Skeletal muscle satellite cell (primary cell): ENCODE measurements around the gene SEBOX.
"Not testable (repeated sequence)": the region's sequence is repeated elsewhere in the genome, so short reads cannot be mapped to it uniquely, and the experiment has no call there.

Experiments
- H3K27me3 ChIP-seq: 2 replicates; pipeline ENCODE4 v1.7.0; 2013; ENCODE audit warnings: low read length; ENCODE audit not compliant: control insufficient read depth, insufficient read depth
- H3K36me3 ChIP-seq: 2 replicates; pipeline ENCODE4 v1.7.0; 2013; ENCODE audit warnings: mild to moderate bottlenecking, control low read depth, low read length; ENCODE audit not compliant: insufficient read depth
- H3K4me1 ChIP-seq: 2 replicates; pipeline ENCODE4 v1.7.0; 2013; ENCODE audit warnings: low read length; ENCODE audit not compliant: control insufficient read depth, insufficient read depth
- H3K4me2 ChIP-seq: 2 replicates; pipeline ENCODE4 v1.7.0; 2013; ENCODE audit warnings: mild to moderate bottlenecking, low read length
- H3K4me3 ChIP-seq: 2 replicates; pipeline ENCODE4 v1.7.0; 2013; ENCODE audit warnings: low read length
- H3K9ac ChIP-seq: 2 replicates; pipeline ENCODE4 v1.7.0; 2013; ENCODE audit warnings: mild to moderate bottlenecking, low read depth, low read length, moderate library complexity
- H3K9me3 ChIP-seq: replicated peaks from 2 replicates; pipeline ENCODE4 v1.7.0; 2013; ENCODE audit warnings: mild to moderate bottlenecking, control low read depth, low read length

SEBOX gene

DNA sequence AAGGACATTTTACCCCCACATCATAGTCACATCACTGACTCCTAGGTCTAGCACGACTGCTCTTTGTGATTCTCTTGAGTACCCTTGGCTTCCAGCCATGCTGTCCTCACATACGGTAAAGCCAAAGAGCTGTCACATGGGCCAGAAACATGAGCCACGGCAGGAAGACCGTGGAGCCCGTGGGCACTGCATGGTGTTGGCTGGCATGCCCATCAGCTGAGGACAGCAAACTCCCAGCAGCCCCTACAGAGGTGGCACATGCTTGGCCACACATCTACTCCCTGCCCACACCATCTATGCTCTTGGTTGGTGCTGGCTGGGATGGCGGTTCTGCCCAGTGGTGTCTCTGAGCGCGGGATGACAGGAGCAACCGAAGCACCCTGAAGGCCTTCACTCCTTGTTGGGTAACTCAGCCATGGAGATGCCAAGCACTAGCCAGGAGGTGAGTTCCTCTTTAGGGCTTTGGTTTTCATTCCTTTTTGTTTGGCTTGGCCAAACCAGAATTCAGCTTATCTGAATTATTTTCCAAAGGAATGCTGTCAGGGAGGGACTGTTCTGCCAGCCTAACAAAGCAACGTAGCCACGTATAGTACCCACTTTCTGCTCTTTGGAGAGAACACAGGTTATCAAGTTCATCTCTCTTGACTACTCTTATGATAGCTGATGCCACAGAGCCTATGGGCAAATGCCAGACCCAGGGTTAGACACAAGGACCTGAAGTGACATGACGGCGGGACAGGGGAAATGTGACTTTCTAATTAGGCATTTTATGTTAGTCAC lies 19.4 kb downstream of the SEBOX start:
- H3K9ac ChIP-seq = no peak overlapping the region

GRCh38 chr17:28344435-28344901 lies 20.5 kb downstream of the SEBOX start:
- Histone ChIP-seq H3K36me3 (peaks cover 89% of the 10 kb centered on the region), H3K27me3 (no peaks in the 10 kb centered on the region), H3K4me2 (no peak overlapping the region), H3K9ac (no peak overlapping the region), H3K4me1 (peaks cover 30% of the 10 kb centered on the region), H3K9me3 (no peaks in the 10 kb centered on the region), H3K4me3 (no peak overlapping the region)

More for the DNA sequence above, 19.4 kb downstream of the SEBOX start:
- Histone ChIP-seq H3K36me3 (peaks cover 90% of the 10 kb centered on the region), H3K4me1 (peaks cover 30% of the 10 kb centered on the region), H3K9me3 (no peaks in the 10 kb centered on the region), H3K4me3 (no peak overlapping the region), H3K27me3 (no peaks in the 10 kb centered on the region), H3K4me2 (no peak overlapping the region)

DNA sequence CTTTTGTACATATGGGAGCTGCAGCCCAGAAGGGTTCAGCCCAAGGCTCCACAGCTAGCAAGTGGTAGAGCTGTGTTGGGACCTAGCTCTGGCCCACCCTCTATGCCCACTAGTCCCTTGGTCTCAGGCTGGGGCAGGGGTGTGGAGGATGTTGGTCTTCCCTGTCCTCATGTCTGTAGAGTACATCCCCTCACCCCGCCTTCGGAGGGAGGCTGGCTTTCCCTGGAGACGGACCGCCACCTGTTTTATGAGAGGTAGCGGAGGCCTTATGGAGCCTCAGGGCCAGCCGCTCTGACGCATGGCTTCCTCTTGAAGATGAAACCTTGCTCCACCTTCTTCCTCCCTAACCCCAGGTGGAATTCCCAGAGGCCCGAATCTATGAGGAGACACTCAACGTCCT lies 21.0 kb downstream of the SEBOX start:
- H3K9me3 ChIP-seq = no peaks in the 10 kb centered on the region
- no peak overlapping the region for H3K4me3 ChIP-seq
- peaks cover 86% of the 10 kb centered on the region for H3K36me3 ChIP-seq
- no peaks in the 10 kb centered on the region for H3K27me3 ChIP-seq
- H3K9ac ChIP-seq = no peak overlapping the region
- H3K4me2 ChIP-seq = no peak overlapping the region
- peaks cover 30% of the 10 kb centered on the region for H3K4me1 ChIP-seq

GRCh38 chr17:28343491-28343932 lies 21.5 kb downstream of the SEBOX start:
- Histone ChIP-seq H3K4me1 (peaks cover 33% of the 10 kb centered on the region), H3K9me3 (no peaks in the 10 kb centered on the region), H3K36me3 (peaks cover 81% of the 10 kb centered on the region), H3K4me3 (no peak overlapping the region), H3K4me2 (no peak overlapping the region), H3K9ac (no peak overlapping the region), H3K27me3 (no peaks in the 10 kb centered on the region)

DNA sequence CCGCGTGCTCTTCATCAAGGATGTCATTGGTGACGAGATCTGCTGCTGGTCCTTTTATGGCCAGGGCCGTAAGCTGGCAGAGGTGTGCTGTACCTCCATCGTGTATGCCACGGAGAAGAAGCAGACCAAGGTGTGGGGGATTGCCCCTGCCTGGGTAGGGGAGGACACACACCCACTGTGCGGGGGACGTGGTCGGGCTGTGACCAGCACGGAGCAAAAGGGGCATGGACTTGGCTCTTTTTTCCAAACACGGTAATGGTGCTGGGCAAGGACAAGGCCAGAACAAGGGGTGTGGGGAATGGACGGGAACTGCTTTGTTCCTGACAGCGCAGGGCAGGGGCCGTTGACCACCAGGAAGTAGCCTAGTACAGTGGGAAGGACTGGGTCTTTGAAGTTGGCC lies 22.7 kb downstream of the SEBOX start:
- no peak overlapping the region for H3K4me2 ChIP-seq
- peaks cover 34% of the 10 kb centered on the region for H3K4me1 ChIP-seq
- peaks cover 70% of the 10 kb centered on the region for H3K36me3 ChIP-seq
- no peaks in the 10 kb centered on the region for H3K27me3 ChIP-seq
- H3K9me3 ChIP-seq = no peaks in the 10 kb centered on the region
- H3K9ac ChIP-seq = no peak overlapping the region
- no peak overlapping the region for H3K4me3 ChIP-seq

DNA sequence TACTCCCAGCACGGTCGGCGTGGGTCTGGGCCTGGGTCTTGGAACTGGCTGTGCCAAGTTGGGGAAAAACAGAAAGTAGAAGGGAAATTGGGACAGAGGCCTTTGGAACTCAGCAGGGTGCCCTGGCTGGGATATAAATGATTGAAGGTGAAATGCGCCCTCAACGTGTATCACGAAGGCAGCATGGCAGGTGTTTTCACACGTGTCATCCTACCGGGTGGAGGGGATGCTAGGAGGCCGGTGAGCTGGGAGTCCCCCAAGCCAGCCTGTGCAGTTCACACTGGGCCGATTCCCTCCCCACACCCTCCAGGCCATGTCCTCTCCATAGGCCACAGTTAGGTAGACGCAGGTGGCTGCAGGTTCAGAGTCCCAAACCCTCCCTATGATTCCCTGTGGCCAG lies 23.5 kb downstream of the SEBOX start:
- Histone ChIP-seq H3K36me3 (peaks cover 66% of the 10 kb centered on the region), H3K4me3 (no peak overlapping the region), H3K4me1 (peaks cover 34% of the 10 kb centered on the region), H3K4me2 (no peak overlapping the region), H3K27me3 (no peaks in the 10 kb centered on the region), H3K9me3 (no peaks in the 10 kb centered on the region), H3K9ac (no peak overlapping the region)

DNA sequence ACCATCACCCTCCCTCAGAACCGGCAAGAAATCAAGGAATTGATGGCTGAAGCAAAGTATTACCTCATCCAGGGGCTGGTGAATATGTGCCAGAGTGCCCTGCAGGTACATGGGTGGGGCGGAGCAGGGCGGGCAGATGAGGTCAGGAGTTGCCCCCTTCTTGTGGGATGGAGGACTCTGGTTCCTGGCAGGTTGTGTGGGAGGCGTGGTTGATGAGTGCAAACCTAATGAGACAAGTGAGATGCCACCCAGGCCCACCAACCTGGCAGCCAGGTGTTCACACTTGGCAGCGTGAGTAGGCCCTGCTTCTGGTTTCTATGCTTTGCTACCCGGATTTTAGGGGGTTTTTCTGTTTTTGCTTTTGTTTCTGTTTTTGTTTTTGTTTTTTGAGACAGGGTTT lies 24.6 kb downstream of the SEBOX start:
- Histone ChIP-seq H3K4me2 (no peak overlapping the region), H3K4me1 (peaks cover 25% of the 10 kb centered on the region), H3K9me3 (no peaks in the 10 kb centered on the region), H3K9ac (no peak overlapping the region), H3K4me3 (no peak overlapping the region), H3K36me3 (peaks cover 54% of the 10 kb centered on the region), H3K27me3 (no peaks in the 10 kb centered on the region)

GRCh38 chr17:28339431-28339830 lies 25.6 kb downstream of the SEBOX start:
- Histone ChIP-seq H3K36me3 (peaks cover 45% of the 10 kb centered on the region), H3K9me3 (no peaks in the 10 kb centered on the region), H3K4me3 (no peak overlapping the region), H3K27me3 (no peaks in the 10 kb centered on the region), H3K4me2 (no peak overlapping the region), H3K9ac (no peak overlapping the region), H3K4me1 (peaks cover 25% of the 10 kb centered on the region)

- peaks cover 32% of the 10 kb centered on the region for H3K4me1 ChIP-seq
- not testable (repeated sequence) for H3K4me2 ChIP-seq, H3K27me3 ChIP-seq, H3K9me3 ChIP-seq, H3K4me3 ChIP-seq, H3K9ac ChIP-seq
- H3K36me3 ChIP-seq = peaks cover 39% of the 10 kb centered on the region
Measured at GRCh38 chr17:28338769-28339212, 26.2 kb downstream of the SEBOX start.

DNA sequence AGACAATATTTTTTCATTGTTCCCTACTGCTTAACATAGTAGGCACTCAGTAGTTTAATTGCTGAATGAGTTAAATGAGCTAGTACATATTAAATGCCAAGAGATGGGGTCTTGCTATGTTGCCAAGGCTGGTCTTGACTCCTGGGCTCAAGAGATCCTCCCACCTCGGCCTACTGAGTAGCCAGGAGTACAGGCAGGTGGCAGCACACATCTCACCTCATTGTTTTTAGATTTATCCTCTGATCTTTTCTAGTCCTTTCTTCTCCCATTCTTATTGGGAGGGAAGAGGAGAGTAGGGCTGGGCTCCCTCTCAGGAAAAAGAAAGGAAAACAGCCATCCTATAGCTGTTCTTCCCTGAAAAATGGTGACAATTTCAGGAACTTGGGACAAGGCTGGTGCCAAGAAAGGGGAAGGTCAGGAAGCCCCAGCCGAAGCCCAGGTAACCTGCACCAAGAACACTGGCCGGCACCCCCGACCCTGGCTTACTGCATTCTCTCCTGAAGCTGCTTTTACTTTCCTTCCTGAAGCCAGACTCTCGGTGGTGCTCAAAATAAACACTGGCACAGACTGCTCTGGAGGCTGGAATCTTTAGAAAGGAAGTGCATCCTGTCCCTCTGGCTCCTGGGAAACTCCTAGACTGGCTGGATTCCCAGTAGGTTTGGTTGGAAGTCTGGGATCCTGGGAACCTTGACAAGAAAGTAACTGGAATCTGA lies 26.8 kb downstream of the SEBOX start:
- Histone ChIP-seq H3K9me3 (no peaks in the 10 kb centered on the region), H3K4me2 (peak overlapping the region; percentile 43), H3K27me3 (no peaks in the 10 kb centered on the region), H3K9ac (peak overlapping the region; percentile 16), H3K36me3 (peaks cover 35% of the 10 kb centered on the region), H3K4me1 (peaks cover 32% of the 10 kb centered on the region), H3K4me3 (no peak overlapping the region)

DNA sequence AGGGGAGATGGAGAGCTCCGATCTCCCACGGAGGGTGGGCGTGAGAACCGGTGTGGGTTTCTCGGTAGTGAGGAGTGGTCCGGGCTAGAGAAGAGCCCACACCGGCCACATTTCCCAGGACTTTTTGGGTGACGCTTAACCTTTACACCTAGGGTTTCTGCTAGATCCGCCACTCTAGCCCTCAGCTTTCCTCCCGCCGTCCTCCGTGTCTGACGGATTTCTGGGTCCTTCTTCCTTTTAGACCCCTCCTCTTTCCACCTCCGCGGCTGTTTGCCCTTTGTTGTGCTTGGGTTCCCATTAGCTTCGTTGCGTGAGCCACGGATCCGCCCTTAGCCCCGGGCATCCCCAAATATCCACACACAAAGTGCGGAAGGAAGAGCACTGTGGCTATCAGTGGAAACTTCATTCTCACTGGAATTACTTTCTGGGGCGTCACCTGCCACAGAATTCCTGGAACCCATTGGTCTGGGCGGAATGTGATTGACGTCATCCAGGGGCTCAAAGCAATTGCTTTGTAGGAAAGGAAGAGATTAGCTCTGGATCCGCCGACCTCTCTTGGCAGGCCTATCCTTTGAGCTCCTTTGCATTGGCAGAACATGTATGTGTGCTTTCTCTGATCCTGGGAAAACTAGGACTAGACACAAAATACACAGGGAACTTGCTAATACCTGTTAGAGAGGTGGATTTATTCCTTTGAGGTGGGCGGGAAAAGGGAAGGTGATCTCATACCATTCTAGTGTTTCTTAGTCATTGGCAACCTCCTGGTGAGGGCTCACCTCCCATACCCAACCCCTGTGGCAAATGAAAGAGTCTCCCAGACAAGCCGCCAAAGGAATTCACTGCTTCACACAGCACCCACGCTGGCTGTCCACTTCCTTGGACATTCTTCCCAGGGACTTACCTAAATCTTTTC lies 28.8 kb downstream of the SEBOX start:
- no peaks in the 10 kb centered on the region for H3K27me3 ChIP-seq
- peak overlapping the region; percentile 84 for H3K4me2 ChIP-seq
- H3K9me3 ChIP-seq = no peaks in the 10 kb centered on the region
- peaks cover 25% of the 10 kb centered on the region for H3K36me3 ChIP-seq
- peak overlapping the region; percentile 95 for H3K9ac ChIP-seq
- H3K4me1 ChIP-seq = peaks cover 32% of the 10 kb centered on the region
- peak overlapping the region; percentile 86 for H3K4me3 ChIP-seq
